Measurements from ENCODE around the gene ENKD1. TPM values are rescaled to one million over a fixed set of nuclear protein-coding genes. Genes with fewer than 3 reads are reported as not detected.

ENKD1 gene
- total RNA-seq, 1 donor from 2014 or later, result 19.4 TPM

- TF ChIP-seq CTCF (IDR thresholded peaks at IDR 0.05), result no peak
- H3K4me3 ChIP-seq, result no peak overlapping the region
- DNase-seq (peak; percentile 30), ATAC-seq (no peak)
- intact Hi-C loops (cut with DNase I), result no loop called here
- H3K9me3 ChIP-seq, result no peaks in the 10 kb centered on the region
- peaks cover 60% of the 10 kb centered on the region for H3K4me1 ChIP-seq
- H3K27me3 ChIP-seq (ENCODE audit: low read depth), result no peaks in the 10 kb centered on the region
- no peaks in the 10 kb centered on the region for H3K36me3 ChIP-seq
- no peak overlapping the region for H3K27ac ChIP-seq
Measured at GRCh38 chr16:67669499-67670101, 3.0 kb upstream of the ENKD1 start.

GRCh38 chr16:67668495-67669157 is 2.1 kb upstream of the ENKD1 start:
- no peaks in the 10 kb centered on the region for H3K9me3 ChIP-seq
- TF ChIP-seq CTCF (IDR thresholded peaks at IDR 0.05), result no peak
- H3K27ac ChIP-seq, result peak overlapping the region; percentile 92
- peaks cover 50% of the 10 kb centered on the region for H3K4me1 ChIP-seq
- intact Hi-C loops (cut with DNase I), result no loop called here
- H3K36me3 ChIP-seq, result peaks cover 3% of the 10 kb centered on the region
- no peak overlapping the region for H3K4me3 ChIP-seq
- DNase-seq, result peak; percentile 49
- no peak for ATAC-seq
- H3K27me3 ChIP-seq (ENCODE audit: low read depth), result no peaks in the 10 kb centered on the region

GRCh38 chr16:67667817-67668494 is 1.4 kb upstream of the ENKD1 start:
- Histone ChIP-seq H3K27me3 (ENCODE audit: low read depth) (no peaks in the 10 kb centered on the region), H3K27ac (peak overlapping the region; percentile 92), H3K4me3 (peak overlapping the region; percentile 85), H3K9me3 (no peaks in the 10 kb centered on the region), H3K4me1 (peaks cover 43% of the 10 kb centered on the region), H3K36me3 (peaks cover 10% of the 10 kb centered on the region)
- peak; percentile 80 for TF ChIP-seq CTCF (IDR thresholded peaks at IDR 0.05)
- DNase-seq, result peak; percentile 86
- intact Hi-C loops (cut with DNase I), result no loop called here
- ATAC-seq, result peak; percentile 78 to 84

GRCh38 chr16:67667453-67667816 is 885 bp upstream of the ENKD1 start:
- Histone ChIP-seq H3K27ac (peak overlapping the region; percentile 92), H3K4me1 (peaks cover 38% of the 10 kb centered on the region), H3K4me3 (peak overlapping the region; percentile 85), H3K36me3 (peaks cover 15% of the 10 kb centered on the region), H3K27me3 (ENCODE audit: low read depth) (no peaks in the 10 kb centered on the region), H3K9me3 (no peaks in the 10 kb centered on the region)
- peak in 1 of 2 donors; percentile 0 for ATAC-seq
- DNase-seq, result no peak
- intact Hi-C loops (cut with DNase I), result no loop called here
- no peak for TF ChIP-seq CTCF (IDR thresholded peaks at IDR 0.05)

GRCh38 chr16:67666032-67666551 is 458 bp downstream of the ENKD1 start:
- H3K4me3 ChIP-seq, result peak overlapping the region; percentile 85
- DNase-seq (peak; percentile 71), ATAC-seq (peak; percentile 12 to 38)
- TF ChIP-seq CTCF (IDR thresholded peaks at IDR 0.05), result no peak
- peak overlapping the region; percentile 92 for H3K27ac ChIP-seq
- H3K36me3 ChIP-seq, result peaks cover 17% of the 10 kb centered on the region
- H3K4me1 ChIP-seq, result peaks cover 39% of the 10 kb centered on the region
- intact Hi-C loops (cut with DNase I), result no loop called here
- no peaks in the 10 kb centered on the region for H3K27me3 ChIP-seq (ENCODE audit: low read depth)
- no peaks in the 10 kb centered on the region for H3K9me3 ChIP-seq
